NCI-H1436 (cell line): ENCODE measurements around the gene CENPVL3.
A peak's percentile ranks its signal among the peaks of the same experiment; 100 is the strongest.
"Not testable (repeated sequence)": the region's sequence is repeated elsewhere in the genome, so short reads cannot be mapped to it uniquely, and the experiment has no call there.

Source experiments
- DNase-seq: peaks from one replicate; lab custom pipeline; 2025; lab: John Stamatoyannopoulos, UW

The CENPVL3 gene

DNA sequence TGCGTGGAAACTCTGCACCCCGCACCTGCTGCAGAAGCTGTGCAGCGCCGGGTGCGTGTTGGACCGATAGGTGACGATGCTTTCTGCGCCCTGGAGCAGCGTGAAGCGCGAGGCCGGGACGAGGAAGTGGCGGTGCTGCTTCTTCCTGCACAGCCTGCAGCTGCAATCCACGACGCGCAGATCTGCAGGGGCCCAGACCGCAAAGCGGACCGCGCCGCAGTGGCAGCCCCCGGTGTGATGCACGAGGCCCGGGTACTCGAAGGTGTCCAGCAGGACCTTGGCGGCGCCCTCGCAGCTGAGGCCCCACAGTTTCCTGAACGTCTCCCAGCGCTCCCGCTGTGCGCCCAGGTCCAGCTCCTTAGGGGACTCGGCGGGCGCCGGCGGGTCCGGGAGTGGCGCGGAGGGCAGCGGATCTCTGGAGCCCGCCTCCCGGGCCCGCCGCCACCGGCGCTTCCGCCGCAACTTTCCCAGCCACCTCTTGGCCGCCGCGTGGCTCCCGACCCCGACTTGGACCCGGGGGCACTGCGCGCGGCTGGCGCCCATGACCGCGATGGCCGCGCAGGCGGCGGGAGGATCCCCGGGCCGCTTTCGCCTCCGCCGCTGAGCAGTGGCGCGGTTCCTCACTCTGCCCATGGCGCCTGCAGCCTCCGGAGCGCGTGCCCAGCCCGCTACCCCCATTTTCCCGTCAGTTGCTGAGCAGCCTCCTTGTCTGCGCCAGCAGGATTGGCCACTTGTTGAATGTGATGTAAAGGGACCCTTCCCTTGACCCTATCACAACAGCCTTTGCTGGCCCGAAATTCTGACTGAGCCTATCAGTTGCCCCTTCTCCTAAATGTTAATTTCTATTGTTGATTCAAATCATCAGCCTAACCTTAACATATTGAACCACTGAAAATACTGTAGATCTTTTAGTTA lies at the start of gene CENPVL3:
Gene CENPVL3 (minus strand): TSS at position 672 of the 915 bp plus-strand sequence. CDS start 39 bp downstream, at position 633.
- not testable (repeated sequence) for DNase-seq

DNA sequence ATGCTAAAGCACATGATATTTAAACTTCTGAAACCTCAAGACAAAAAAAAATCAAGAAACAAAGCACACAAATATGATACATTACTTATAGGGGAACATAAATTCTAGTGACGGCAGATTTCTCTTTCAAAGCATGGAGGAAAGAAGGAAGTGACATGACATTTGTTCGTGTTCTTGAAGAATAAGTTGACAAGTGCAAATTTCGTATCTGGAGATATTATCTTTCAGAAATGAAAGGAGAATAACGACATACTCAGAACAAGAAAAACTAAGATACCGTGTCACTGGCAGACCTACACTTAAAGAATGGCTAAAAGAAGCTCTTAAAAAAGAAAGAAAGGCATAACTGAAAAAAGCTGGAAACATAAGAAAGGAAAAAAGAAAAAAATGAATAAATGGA lies 47.3 kb upstream of the CENPVL3 start:
- DNase-seq: no peak

- DNase-seq: no peak
Measured at GRCh38 chrX:51643377-51643776, 24.7 kb upstream of the CENPVL3 start.

DNA sequence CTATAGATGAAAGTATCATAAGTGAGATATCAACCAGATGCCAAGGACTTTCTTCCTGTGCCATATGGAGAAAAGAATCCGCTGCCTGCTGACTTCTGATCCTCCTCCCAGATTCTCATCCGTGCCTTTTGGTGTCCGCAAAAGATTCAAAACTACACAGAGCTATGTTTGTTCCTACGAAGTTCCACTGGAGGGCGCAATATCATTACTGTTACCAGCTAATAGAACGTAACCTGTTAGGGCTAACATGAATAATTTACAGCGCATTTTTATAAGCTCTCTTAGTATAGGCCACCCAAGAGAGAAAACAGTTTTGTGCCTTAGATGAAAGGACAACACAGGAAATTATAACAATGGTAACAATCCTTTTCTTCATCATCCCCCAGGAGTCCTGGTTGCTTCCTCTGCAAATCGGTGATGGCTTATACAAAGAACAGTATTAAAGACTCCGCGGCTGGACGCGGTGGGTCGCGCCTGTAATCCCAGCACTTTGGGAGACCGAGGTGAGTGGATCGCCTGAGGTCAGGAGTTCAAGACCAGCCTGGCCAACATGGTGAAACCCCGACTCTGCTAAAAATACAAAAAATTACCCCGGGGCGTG lies 22.8 kb upstream of the CENPVL3 start:
- DNase-seq: peak; percentile 47

- DNase-seq: not testable (repeated sequence)
Measured at GRCh38 chrX:51636511-51636910, 17.8 kb upstream of the CENPVL3 start.

- peak; percentile 13 for DNase-seq
Measured at GRCh38 chrX:51614353-51615012, 4.2 kb downstream of the CENPVL3 start.

DNA sequence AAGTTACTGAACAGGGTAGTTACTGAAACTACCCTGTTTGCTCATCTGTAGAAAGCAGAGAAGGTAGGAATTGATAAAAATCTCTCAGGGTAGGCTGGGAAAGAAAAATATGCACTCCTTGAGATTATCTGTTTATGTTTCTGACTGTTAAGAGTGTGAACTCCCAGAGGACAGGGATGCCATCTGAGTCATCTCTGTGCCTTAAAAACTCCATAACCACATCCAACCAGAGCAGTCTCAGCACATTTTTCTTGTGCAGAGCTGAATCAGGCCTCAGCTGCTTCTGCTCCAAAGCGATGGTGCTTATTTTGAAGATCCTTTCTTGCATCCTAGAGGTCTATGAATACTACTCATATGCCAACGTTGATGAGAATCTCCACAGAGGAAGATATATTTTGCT lies 9.9 kb downstream of the CENPVL3 start:
- no peak for DNase-seq

GRCh38 chrX:51608126-51608525 lies 10.6 kb downstream of the CENPVL3 start:
- DNase-seq: no peak

DNA sequence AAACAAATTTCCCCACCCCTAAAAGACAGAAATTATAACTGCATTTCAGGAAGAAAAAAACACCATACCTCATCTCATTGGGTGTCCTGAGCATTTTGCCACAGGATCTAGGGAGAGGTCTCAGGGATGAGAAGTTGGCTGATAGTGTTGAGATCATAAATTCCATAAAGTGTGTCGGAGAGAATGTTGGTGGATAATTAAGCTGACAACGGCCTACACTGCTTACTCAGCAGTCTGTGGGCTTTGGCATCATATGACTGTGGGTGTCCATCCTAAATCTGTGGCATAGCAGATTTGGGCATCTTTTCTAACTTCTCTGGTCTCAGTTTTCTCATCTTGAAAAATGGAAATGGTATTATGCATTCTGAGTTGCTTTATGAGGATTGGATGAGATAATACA lies 12.3 kb downstream of the CENPVL3 start:
- DNase-seq: no peak

- no peak for DNase-seq
Measured at GRCh38 chrX:51598899-51599298, 19.8 kb downstream of the CENPVL3 start.

DNA sequence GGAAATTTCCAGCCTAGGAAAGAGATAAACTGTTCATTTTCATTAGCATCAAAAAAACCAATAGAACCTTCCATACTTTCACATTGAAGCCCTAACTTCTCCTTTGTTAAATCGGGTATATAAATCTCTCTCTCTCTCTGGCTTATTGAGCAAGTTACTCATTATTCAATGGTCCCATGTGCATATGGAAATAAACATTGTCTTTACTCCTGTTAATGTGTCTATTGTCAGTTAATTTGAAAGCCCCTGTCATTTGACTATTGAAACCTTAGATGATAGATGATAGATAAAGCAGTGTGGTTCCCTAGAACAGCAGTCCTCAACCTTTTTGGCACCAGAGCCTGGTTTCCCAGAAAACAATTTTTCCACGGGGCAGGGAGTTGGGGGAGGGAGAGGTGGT lies 46.8 kb downstream of the CENPVL3 start:
- DNase-seq: no peak

GRCh38 chrX:51569561-51569960 lies 49.2 kb downstream of the CENPVL3 start:
- no peak for DNase-seq

GRCh38 chrX:51568586-51568985 lies 50.1 kb downstream of the CENPVL3 start:
- no peak for DNase-seq
